ENCODE results near the gene CNOT11. TPM values are rescaled to one million over a fixed set of nuclear protein-coding genes. Genes with fewer than 3 reads are reported as not detected.

CNOT11 gene
- total and polyA plus RNA-seq, 2 of the 13 experiments (the other 11 are each of a cell fraction or from before 2014, with no cell fraction given): 114 to 209 TPM

DNA sequence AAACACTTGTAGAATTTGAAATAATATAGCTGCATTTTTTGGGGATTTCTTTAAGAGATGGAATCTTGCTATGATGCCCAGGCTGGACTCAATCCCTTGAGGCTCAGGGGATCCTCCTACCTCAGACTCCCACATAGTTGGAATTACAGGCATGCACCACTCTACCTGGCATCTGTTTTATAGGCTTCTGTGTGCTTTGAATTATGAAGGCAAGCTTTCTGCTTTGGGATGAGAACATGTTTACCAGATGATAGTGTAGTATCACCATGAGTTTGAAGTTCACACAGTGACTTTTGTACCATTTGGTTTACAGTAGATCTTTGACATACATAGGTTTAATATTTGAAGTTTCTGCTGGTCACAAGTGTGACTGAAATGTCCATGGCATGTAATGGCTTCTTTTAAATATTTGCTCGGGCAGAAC, 10.7 kb downstream of the CNOT11 start (continued):
- no peak for TF ChIP-seq KDM4B (CRISPR knock-in tag; IDR thresholded peaks at IDR 0.05)
- no peak for TF ChIP-seq EZH2 (conservative IDR thresholded peaks at IDR 0.05; ENCODE audit: low read depth, low read length)
- TF ChIP-seq, protein P1, sequence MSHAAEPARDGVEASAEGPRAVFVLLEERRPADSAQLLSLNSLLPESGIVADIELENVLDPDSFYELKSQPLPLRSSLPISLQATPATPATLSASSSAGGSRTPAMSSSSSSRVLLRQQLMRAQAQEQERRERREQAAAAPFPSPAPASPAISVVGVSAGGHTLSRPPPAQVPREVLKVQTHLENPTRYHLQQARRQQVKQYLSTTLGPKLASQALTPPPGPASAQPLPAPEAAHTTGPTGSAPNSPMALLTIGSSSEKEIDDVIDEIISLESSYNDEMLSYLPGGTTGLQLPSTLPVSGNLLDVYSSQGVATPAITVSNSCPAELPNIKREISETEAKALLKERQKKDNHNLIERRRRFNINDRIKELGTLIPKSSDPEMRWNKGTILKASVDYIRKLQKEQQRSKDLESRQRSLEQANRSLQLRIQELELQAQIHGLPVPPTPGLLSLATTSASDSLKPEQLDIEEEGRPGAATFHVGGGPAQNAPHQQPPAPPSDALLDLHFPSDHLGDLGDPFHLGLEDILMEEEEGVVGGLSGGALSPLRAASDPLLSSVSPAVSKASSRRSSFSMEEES (CRISPR knock-in tag; IDR thresholded peaks at IDR 0.05): peak; percentile 67
- peak; percentile 68; the same call in 1 of the 2 replicates for TF ChIP-seq FOXK2 (IDR thresholded peaks at IDR 0.05)
- peak; percentile 39; the same call in 1 of the 2 replicates for TF ChIP-seq ATF1 (CRISPR knock-in tag; IDR thresholded peaks at IDR 0.05)
- TF ChIP-seq FOXK1 (CRISPR knock-in tag; IDR thresholded peaks at IDR 0.05; ENCODE audit: borderline replicate concordance, low read depth): peak; percentile 41; the same call in 1 of the 2 replicates
- TF ChIP-seq ZNF557 (CRISPR knock-in tag; IDR thresholded peaks at IDR 0.05): no peak
- TF ChIP-seq, protein P2, sequence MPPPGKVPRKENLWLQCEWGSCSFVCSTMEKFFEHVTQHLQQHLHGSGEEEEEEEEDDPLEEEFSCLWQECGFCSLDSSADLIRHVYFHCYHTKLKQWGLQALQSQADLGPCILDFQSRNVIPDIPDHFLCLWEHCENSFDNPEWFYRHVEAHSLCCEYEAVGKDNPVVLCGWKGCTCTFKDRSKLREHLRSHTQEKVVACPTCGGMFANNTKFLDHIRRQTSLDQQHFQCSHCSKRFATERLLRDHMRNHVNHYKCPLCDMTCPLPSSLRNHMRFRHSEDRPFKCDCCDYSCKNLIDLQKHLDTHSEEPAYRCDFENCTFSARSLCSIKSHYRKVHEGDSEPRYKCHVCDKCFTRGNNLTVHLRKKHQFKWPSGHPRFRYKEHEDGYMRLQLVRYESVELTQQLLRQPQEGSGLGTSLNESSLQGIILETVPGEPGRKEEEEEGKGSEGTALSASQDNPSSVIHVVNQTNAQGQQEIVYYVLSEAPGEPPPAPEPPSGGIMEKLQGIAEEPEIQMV (CRISPR knock-in tag; IDR thresholded peaks at IDR 0.05; ENCODE audit: low read depth): no peak
- no peak for TF ChIP-seq ESRRA (CRISPR knock-in tag; IDR thresholded peaks at IDR 0.05; ENCODE audit: low read depth)
- TF ChIP-seq FOXC1 (CRISPR knock-in tag; IDR thresholded peaks at IDR 0.05; ENCODE audit: borderline replicate concordance): no peak
- no peak for TF ChIP-seq MTA3 (CRISPR knock-in tag; IDR thresholded peaks at IDR 0.05)
- TF ChIP-seq, protein P3, sequence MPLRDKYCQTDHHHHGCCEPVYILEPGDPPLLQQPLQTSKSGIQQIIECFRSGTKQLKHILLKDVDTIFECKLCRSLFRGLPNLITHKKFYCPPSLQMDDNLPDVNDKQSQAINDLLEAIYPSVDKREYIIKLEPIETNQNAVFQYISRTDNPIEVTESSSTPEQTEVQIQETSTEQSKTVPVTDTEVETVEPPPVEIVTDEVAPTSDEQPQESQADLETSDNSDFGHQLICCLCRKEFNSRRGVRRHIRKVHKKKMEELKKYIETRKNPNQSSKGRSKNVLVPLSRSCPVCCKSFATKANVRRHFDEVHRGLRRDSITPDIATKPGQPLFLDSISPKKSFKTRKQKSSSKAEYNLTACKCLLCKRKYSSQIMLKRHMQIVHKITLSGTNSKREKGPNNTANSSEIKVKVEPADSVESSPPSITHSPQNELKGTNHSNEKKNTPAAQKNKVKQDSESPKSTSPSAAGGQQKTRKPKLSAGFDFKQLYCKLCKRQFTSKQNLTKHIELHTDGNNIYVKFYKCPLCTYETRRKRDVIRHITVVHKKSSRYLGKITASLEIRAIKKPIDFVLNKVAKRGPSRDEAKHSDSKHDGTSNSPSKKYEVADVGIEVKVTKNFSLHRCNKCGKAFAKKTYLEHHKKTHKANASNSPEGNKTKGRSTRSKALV (CRISPR knock-in tag; IDR thresholded peaks at IDR 0.05): no peak
- TF ChIP-seq NCOR1 (IDR thresholded peaks at IDR 0.05; ENCODE audit: borderline replicate concordance, low read length): peak; percentile 79; the same call in 1 of the 2 replicates
- TF ChIP-seq NONO (IDR thresholded peaks at IDR 0.05): no peak
- TF ChIP-seq NONO (CRISPR knock-in tag; conservative IDR thresholded peaks at IDR 0.05): peak; percentile 53; the same call in 1 of the 2 replicates
- TF ChIP-seq ZNF451 (CRISPR knock-in tag; IDR thresholded peaks at IDR 0.05): no peak
- TF ChIP-seq HHEX (CRISPR knock-in tag; IDR thresholded peaks at IDR 0.05): no peak
- no peak for TF ChIP-seq GTF3A (CRISPR knock-in tag; conservative IDR thresholded peaks at IDR 0.05)
- TF ChIP-seq, protein P4, sequence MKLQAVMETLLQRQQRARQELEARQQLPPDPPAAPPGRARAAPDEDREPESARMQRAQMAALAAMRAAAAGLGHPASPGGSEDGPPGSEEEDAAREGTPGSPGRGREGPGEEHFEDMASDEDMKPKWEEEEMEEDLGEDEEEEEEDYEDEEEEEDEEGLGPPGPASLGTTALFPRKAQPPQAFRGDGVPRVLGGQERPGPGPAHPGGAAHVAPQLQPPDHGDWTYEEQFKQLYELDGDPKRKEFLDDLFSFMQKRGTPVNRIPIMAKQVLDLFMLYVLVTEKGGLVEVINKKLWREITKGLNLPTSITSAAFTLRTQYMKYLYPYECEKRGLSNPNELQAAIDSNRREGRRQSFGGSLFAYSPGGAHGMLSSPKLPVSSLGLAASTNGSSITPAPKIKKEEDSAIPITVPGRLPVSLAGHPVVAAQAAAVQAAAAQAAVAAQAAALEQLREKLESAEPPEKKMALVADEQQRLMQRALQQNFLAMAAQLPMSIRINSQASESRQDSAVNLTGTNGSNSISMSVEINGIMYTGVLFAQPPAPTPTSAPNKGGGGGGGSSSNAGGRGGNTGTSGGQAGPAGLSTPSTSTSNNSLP (IDR thresholded peaks at IDR 0.05; ENCODE audit: low read depth, low read length): peak; percentile 92
- peak; percentile 51; the same call in 1 of the 2 replicates for TF ChIP-seq IRF2 (CRISPR knock-in tag; IDR thresholded peaks at IDR 0.05)
- no peak for TF ChIP-seq ZNF562 (CRISPR knock-in tag; IDR thresholded peaks at IDR 0.05; ENCODE audit: borderline replicate concordance)
- no peak for TF ChIP-seq ZNF34 (CRISPR knock-in tag; IDR thresholded peaks at IDR 0.05; ENCODE audit: borderline replicate concordance)
- TF ChIP-seq ZNF260 (CRISPR knock-in tag; IDR thresholded peaks at IDR 0.05; ENCODE audit: borderline replicate concordance, low read depth): no peak

Measured in HepG2 (cell line).